ENCODE measurements around the gene PPM1M.

Gene PPM1M

DNA sequence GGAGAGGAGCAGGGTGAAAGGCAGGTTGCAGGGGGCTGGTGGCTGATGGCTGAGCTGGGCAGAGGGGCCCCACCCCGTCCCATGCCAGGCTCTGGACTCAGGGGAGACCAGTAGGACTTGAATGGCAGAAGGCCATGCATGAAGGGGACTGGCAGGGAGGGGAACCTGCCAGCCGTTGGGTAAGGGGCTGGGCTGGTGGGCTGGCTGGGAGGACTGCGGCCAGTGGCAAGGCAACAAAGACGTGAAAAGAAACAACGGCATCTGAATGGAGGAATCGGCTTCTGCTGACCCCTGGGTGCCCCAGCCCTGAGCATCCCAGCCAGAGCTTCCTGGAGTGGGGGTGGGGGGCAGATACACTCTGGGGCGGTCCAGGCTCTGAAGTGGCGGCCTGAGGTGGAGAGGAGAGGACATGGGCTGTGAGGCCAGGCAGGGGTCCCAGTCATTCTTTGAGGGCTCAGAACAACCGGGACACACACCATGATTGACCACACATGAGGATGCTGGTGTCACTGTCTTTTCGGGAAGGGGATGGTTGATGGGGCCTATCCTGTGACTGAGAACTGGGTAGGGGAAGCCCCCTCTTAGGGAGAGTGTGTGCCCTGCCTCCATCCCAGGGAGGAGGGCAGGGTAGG, 53.8 kb downstream of the PPM1M start:
- DNase-seq: no peak

Measured in GDM1 (cell line).